Caco-2 (cell line): ENCODE measurements around the gene CRYGN. TPM values are rescaled to one million over a fixed set of nuclear protein-coding genes. Genes with fewer than 3 reads are reported as not detected.

Experiments used
- BruUV-seq: library from RNA; stranded (reverse); fragments of 400-500 nt; replicated peaks from 2 replicates; lab custom pipeline; 2021; lab: Mats Ljungman, UMichigan
- CTCF ChIA-PET: fragments of 300-600 bp; sonication (Branson Sonifier 250); formaldehyde crosslinking; loops from one replicate; lab custom pipeline; 2022; ENCODE audit warnings: antibody characterized with exemption; lab: Charles Lee
- POLR2A ChIA-PET: fragments of 300-600 bp; sonication (Branson Sonifier 250); formaldehyde crosslinking; loops from one replicate; lab custom pipeline; 2022; ENCODE audit warnings: antibody characterized with exemption; lab: Charles Lee
- DNase-seq, 2 experiments: peaks; one replicate each; pipeline versions ENCODE4 v3.0.0 to v3.0.0-alpha.2; 2020 to 2022
- H3K27me3 ChIP-seq: replicated peaks from 2 replicates; pipeline ENCODE4 v1.6.0; 2011; ENCODE audit warnings: low read length; ENCODE audit not compliant: control insufficient read depth, insufficient read depth
- H3K36me3 ChIP-seq: 2 replicates; pipeline ENCODE4 v1.5.1; 2011; ENCODE audit warnings: low read length; ENCODE audit not compliant: control insufficient read depth, insufficient read depth
- H3K4me1 ChIP-seq: fragments of 250-450 bp; sonication (Bioruptor Pico); 2 replicates; pipeline ENCODE4 v1.5.1; 2020; ENCODE audit warnings: mild to moderate bottlenecking
- H3K4me3 ChIP-seq: 2 replicates; pipeline ENCODE4 v1.5.1; 2011; ENCODE audit warnings: low read depth, mild to moderate bottlenecking, control low read depth, low read length
- H3K9me3 ChIP-seq: fragments of 250-450 bp; sonication (Bioruptor Pico); 2 replicates; pipeline ENCODE4 v1.5.1; 2020; ENCODE audit warnings: mild to moderate bottlenecking, moderate library complexity
- H3K27ac Mint-ChIP-seq: one replicate; pipeline ENCODE4 v1.8.0; 2022; ENCODE audit warnings: mixed read lengths; ENCODE audit not compliant: unreplicated experiment
- H3K27me3 Mint-ChIP-seq: one replicate; pipeline ENCODE4 v1.8.0; 2022; ENCODE audit warnings: mixed read lengths; ENCODE audit not compliant: insufficient read depth, unreplicated experiment
- H3K36me3 Mint-ChIP-seq: one replicate; pipeline ENCODE4 v1.8.0; 2022; ENCODE audit warnings: mild to moderate bottlenecking, mixed read lengths; ENCODE audit not compliant: insufficient read depth, unreplicated experiment
- H3K4me1 Mint-ChIP-seq: one replicate; pipeline ENCODE4 v1.8.0; 2022; ENCODE audit warnings: low read depth, mixed read lengths; ENCODE audit not compliant: unreplicated experiment
- H3K4me3 Mint-ChIP-seq: one replicate; pipeline ENCODE4 v1.8.0; 2022; ENCODE audit warnings: mild to moderate bottlenecking, moderate library complexity, mixed read lengths; ENCODE audit not compliant: unreplicated experiment
- H3K9me3 Mint-ChIP-seq: one replicate; pipeline ENCODE4 v1.8.0; 2022; ENCODE audit warnings: mixed read lengths; ENCODE audit not compliant: unreplicated experiment
- intact Hi-C: fragments of 100-400 bp; cut with micrococcal nuclease; formaldehyde crosslinking; loops from one replicate; pipeline ENCODE4 v1.10.0; 2022; ENCODE audit not compliant: unreplicated experiment
- total RNA-seq: library from RNA; stranded (reverse); gene quantifications from 2 replicates; pipeline ENCODE4 v1.2.3, GENCODE V29; 2022
- TF ChIP-seq, protein P1 (sequence below), 2 experiments: fragments of 200-600 bp in 1 of 2; IDR thresholded peaks; 1 replicate in 1 of 2; 2 replicates in 1 of 2; pipeline versions ENCODE4 v1.5.1 to v1.8.0; 2011 to 2022; ENCODE audit warnings: antibody characterized with exemption in 1 of 2, control low read depth in 1 of 2, inconsistent platforms in 1 of 2, low read depth in 1 of 2, low read length in 1 of 2, mild to moderate bottlenecking in 1 of 2, moderate library complexity in 1 of 2; ENCODE audit not compliant: insufficient read depth in 1 of 2, severe bottlenecking in 1 of 2, unreplicated experiment in 1 of 2

CRYGN gene
- total RNA-seq, 1 experiment from 2014 or later = not detected

GRCh38 chr7:151462306-151462779, 22.4 kb upstream of the CRYGN start:
- ChIA-PET CTCF (interaction anchor here (1.3 kb wide), 1 partner anchor 58 kb away, joined by 4 read pairs; the partner anchor contains the start of gene RHEB), POLR2A (no interaction called here)
- Mint-ChIP-seq H3K27me3 (no peaks in the 10 kb centered on the region), H3K4me3 (no peak overlapping the region), H3K4me1 (peaks cover 19% of the 10 kb centered on the region), H3K27ac (peak overlapping the region; percentile 39), H3K9me3 (peaks cover 23% of the 10 kb centered on the region), H3K36me3 (peaks cover 79% of the 10 kb centered on the region)
- DNase-seq = no peak
- H3K9me3 ChIP-seq = peaks cover 15% of the 10 kb centered on the region
- peaks cover 24% of the 10 kb centered on the region for H3K4me1 ChIP-seq
- H3K36me3 ChIP-seq = peaks cover 4% of the 10 kb centered on the region
- H3K4me3 ChIP-seq = no peak overlapping the region
- intact Hi-C loops = loop anchor here (10.0 kb wide), 1 partner anchor 232 kb away; no protein-coding TSS in a partner anchor
- no peaks in the 10 kb centered on the region for H3K27me3 ChIP-seq
- TF ChIP-seq, protein P1, sequence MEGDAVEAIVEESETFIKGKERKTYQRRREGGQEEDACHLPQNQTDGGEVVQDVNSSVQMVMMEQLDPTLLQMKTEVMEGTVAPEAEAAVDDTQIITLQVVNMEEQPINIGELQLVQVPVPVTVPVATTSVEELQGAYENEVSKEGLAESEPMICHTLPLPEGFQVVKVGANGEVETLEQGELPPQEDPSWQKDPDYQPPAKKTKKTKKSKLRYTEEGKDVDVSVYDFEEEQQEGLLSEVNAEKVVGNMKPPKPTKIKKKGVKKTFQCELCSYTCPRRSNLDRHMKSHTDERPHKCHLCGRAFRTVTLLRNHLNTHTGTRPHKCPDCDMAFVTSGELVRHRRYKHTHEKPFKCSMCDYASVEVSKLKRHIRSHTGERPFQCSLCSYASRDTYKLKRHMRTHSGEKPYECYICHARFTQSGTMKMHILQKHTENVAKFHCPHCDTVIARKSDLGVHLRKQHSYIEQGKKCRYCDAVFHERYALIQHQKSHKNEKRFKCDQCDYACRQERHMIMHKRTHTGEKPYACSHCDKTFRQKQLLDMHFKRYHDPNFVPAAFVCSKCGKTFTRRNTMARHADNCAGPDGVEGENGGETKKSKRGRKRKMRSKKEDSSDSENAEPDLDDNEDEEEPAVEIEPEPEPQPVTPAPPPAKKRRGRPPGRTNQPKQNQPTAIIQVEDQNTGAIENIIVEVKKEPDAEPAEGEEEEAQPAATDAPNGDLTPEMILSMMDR (IDR thresholded peaks at IDR 0.05; ENCODE audit: insufficient read depth in 1 of 2, low read depth in 1 of 2, low read length in 1 of 2, severe bottlenecking in 1 of 2, unreplicated experiment in 1 of 2) = no peak
- no TSS peak for BruUV-seq

GRCh38 chr7:151461942-151462230, 21.9 kb upstream of the CRYGN start:
- Histone ChIP-seq H3K4me3 (no peak overlapping the region), H3K4me1 (peaks cover 24% of the 10 kb centered on the region), H3K36me3 (peaks cover 4% of the 10 kb centered on the region), H3K9me3 (peaks cover 15% of the 10 kb centered on the region), H3K27me3 (no peaks in the 10 kb centered on the region)
- Mint-ChIP-seq H3K27ac (no peak overlapping the region), H3K36me3 (peaks cover 79% of the 10 kb centered on the region), H3K27me3 (no peaks in the 10 kb centered on the region), H3K4me1 (peaks cover 19% of the 10 kb centered on the region), H3K4me3 (no peak overlapping the region), H3K9me3 (peaks cover 23% of the 10 kb centered on the region)
- intact Hi-C loops = loop anchor here (2.0 to 10.0 kb wide), 2 partner anchors 31 to 233 kb away; no protein-coding TSS in a partner anchor
- DNase-seq = no peak
- POLR2A ChIA-PET = no interaction called here
- no TSS peak for BruUV-seq
- TF ChIP-seq, protein P1 (IDR thresholded peaks at IDR 0.05; ENCODE audit: insufficient read depth in 1 of 2, low read depth in 1 of 2, low read length in 1 of 2, severe bottlenecking in 1 of 2, unreplicated experiment in 1 of 2) = no peak
- CTCF ChIA-PET = interaction anchor here (1.3 kb wide), 1 partner anchor 58 kb away, joined by 4 read pairs; the partner anchor contains the start of gene RHEB

DNA sequence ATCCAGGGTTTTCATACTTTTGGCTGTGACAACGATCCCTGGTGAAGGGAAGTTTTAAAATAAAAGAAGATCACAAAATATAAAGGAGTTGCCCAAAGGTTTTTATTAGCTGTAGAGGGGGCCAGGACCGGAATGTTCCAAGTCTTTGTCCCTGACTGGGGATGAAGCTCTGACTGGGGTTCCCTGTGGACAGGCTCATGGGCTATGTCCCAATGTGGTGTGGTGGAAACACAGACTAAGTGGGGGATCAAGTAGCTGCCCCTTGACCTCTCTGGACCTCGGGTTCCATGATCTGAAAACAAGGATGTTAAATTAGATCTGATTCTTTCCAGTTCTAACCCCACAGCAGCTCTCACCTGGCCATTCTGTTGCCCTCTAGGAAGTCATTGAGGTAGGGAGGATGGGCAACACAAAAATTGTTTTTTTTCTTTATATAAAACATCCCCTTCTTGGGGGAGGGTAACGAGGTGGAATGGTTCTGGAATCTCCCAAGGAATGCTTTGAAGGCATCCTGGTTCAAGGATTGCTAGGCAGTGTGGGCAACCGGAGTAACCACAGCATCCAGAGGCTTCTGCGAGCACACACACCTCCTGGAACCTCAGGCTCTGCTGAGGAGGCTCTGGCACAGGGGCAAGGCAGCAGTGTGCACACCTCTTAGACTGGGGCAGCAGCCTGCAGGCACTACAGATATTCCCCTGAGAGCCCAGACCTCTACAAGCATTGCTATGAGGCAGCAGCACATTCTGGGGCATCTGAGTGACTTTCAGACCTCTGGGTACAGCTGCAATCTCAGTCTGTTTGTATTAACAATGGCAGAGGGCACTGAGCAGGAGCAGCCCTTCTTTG, 21.4 kb upstream of the CRYGN start:
- peaks cover 19% of the 10 kb centered on the region for H3K4me1 Mint-ChIP-seq
- peaks cover 79% of the 10 kb centered on the region for H3K36me3 Mint-ChIP-seq
- H3K9me3 Mint-ChIP-seq = peaks cover 23% of the 10 kb centered on the region
- peak in 1 of 2 experiments; percentile 24 for DNase-seq
- no peaks in the 10 kb centered on the region for H3K27me3 Mint-ChIP-seq
- POLR2A ChIA-PET = interaction anchor here (1.2 to 2.0 kb wide), 2 partner anchors 52 to 59 kb away, joined by 3 to 21 read pairs; partner anchors contain the start of gene RHEB
- no peaks in the 10 kb centered on the region for H3K27me3 ChIP-seq
- H3K27ac Mint-ChIP-seq = peak overlapping the region; percentile 96
- no peak overlapping the region for H3K4me3 Mint-ChIP-seq
- BruUV-seq = no TSS peak
- peaks cover 15% of the 10 kb centered on the region for H3K9me3 ChIP-seq
- intact Hi-C loops = loop anchor here (2.0 to 10.0 kb wide), 2 partner anchors 31 to 233 kb away; no protein-coding TSS in a partner anchor
- H3K4me1 ChIP-seq = peaks cover 24% of the 10 kb centered on the region
- CTCF ChIA-PET = interaction anchor here (1.3 kb wide), 1 partner anchor 59 kb away, joined by 4 read pairs; the partner anchor contains the start of gene RHEB
- H3K4me3 ChIP-seq = no peak overlapping the region
- TF ChIP-seq, protein P1 (IDR thresholded peaks at IDR 0.05; ENCODE audit: insufficient read depth in 1 of 2, low read depth in 1 of 2, low read length in 1 of 2, severe bottlenecking in 1 of 2, unreplicated experiment in 1 of 2) = no peak
- H3K36me3 ChIP-seq = peaks cover 4% of the 10 kb centered on the region
